Measurements from ENCODE around the gene PRLHR. TPM values are rescaled to one million over a fixed set of nuclear protein-coding genes. Genes with fewer than 3 reads are reported as not detected.

PRLHR gene
- total RNA-seq, 5 donors from 2014 or later (not counting 1 experiment from before 2014, with no cell fraction given), result not detected

GRCh38 chr10:118567701-118568248, 27.7 kb downstream of the PRLHR start:
- Mint-ChIP-seq H3K9me3 (no peaks in the 10 kb centered on the region), H3K27me3 (no peaks in the 10 kb centered on the region), H3K27ac (no peak overlapping the region), H3K4me1 (peaks cover 7 to 11% (median 10%) of the 10 kb centered on the region in 3 donors), H3K4me3 (no peak overlapping the region), H3K36me3 (no peaks in the 10 kb centered on the region)
- POLR2A ChIA-PET, result interaction anchor here in 1 of 2 donors (1.3 kb wide), 1 partner anchor 195 kb away, joined by 4 read pairs; no protein-coding TSS in a partner anchor
- H3K27ac ChIP-seq (ENCODE audit: low read length), result no peak overlapping the region
- no peak overlapping the region for H3K4me3 ChIP-seq (ENCODE audit: control insufficient read depth in 1 of 2, extremely low read depth in 1 of 2, low read length in 1 of 2)
- CTCF ChIA-PET, result interaction anchor here (0.6 to 4.4 kb wide), 14 partner anchors 11 to 282 kb away, joined by 3 to 44 read pairs (median 4); no protein-coding TSS in a partner anchor
- ATAC-seq (replicated peaks in 1 of 4) (no peak), DNase-seq (no peak)
- no peaks in the 10 kb centered on the region for H3K9me3 ChIP-seq
- H3K36me3 ChIP-seq (ENCODE audit: control insufficient read depth in 2 of 2, extremely low read depth in 1 of 2, insufficient read depth in 1 of 2, low read length in 1 of 2), result no peaks in the 10 kb centered on the region
- H3K4me1 ChIP-seq (ENCODE audit: control insufficient read depth in 1 of 2, extremely low read depth in 1 of 2, insufficient read depth in 2 of 2, low read length in 2 of 2), result peaks cover 0 to 14% of the 10 kb centered on the region in 2 experiments
- 88% methylated on average over 4 of the region's 11 CpGs for WGBS (ENCODE audit: insufficient coverage)
- H3K27me3 ChIP-seq (replicated peaks in 1 of 2; ENCODE audit: control insufficient read depth in 2 of 2, extremely low read depth in 1 of 2, insufficient read depth in 2 of 2, low read length in 1 of 2), result peaks cover 0 to 14% of the 10 kb centered on the region in 2 experiments

GRCh38 chr10:118566911-118567310, 28.5 kb downstream of the PRLHR start:
- H3K9me3 ChIP-seq, result no peaks in the 10 kb centered on the region
- Mint-ChIP-seq H3K36me3 (no peaks in the 10 kb centered on the region), H3K4me1 (peaks cover 7 to 11% (median 10%) of the 10 kb centered on the region in 3 donors), H3K27me3 (peaks cover 2 to 3% of the 10 kb centered on the region in 2 donors), H3K27ac (no peak overlapping the region), H3K4me3 (no peak overlapping the region), H3K9me3 (no peaks in the 10 kb centered on the region)
- ATAC-seq (replicated peaks in 1 of 4), result no peak
- peaks cover 0 to 14% of the 10 kb centered on the region in 2 experiments for H3K4me1 ChIP-seq (ENCODE audit: control insufficient read depth in 1 of 2, extremely low read depth in 1 of 2, insufficient read depth in 2 of 2, low read length in 2 of 2)
- ChIA-PET CTCF (interaction anchor here (0.6 to 4.4 kb wide), 5 partner anchors 139 to 155 kb away, joined by 3 to 44 read pairs (median 34); no protein-coding TSS in a partner anchor), POLR2A (no interaction called here)
- no peak overlapping the region for H3K4me3 ChIP-seq (ENCODE audit: control insufficient read depth in 1 of 2, extremely low read depth in 1 of 2, low read length in 1 of 2)
- DNase-seq, result no peak
- H3K36me3 ChIP-seq (ENCODE audit: control insufficient read depth in 2 of 2, extremely low read depth in 1 of 2, insufficient read depth in 1 of 2, low read length in 1 of 2), result no peaks in the 10 kb centered on the region
- 79% methylated on average over 7 of the region's 8 CpGs for WGBS (ENCODE audit: insufficient coverage)
- no peak overlapping the region for H3K27ac ChIP-seq (ENCODE audit: low read length)
- H3K27me3 ChIP-seq (replicated peaks in 1 of 2; ENCODE audit: control insufficient read depth in 2 of 2, extremely low read depth in 1 of 2, insufficient read depth in 2 of 2, low read length in 1 of 2), result peaks cover 0 to 14% of the 10 kb centered on the region in 2 experiments

GRCh38 chr10:118565301-118566075, 30.0 kb downstream of the PRLHR start:
- Mint-ChIP-seq H3K9me3 (peaks cover 0 to 6% (median 0%) of the 10 kb centered on the region in 3 donors), H3K27me3 (peaks cover 7 to 10% of the 10 kb centered on the region in 2 donors), H3K4me3 (no peak overlapping the region), H3K4me1 (peaks cover 7 to 11% (median 10%) of the 10 kb centered on the region in 3 donors), H3K36me3 (no peaks in the 10 kb centered on the region), H3K27ac (no peak overlapping the region)
- no peak overlapping the region for H3K4me3 ChIP-seq (ENCODE audit: control insufficient read depth in 1 of 2, extremely low read depth in 1 of 2, low read length in 1 of 2)
- peaks cover 0 to 14% of the 10 kb centered on the region in 2 experiments for H3K4me1 ChIP-seq (ENCODE audit: control insufficient read depth in 1 of 2, extremely low read depth in 1 of 2, insufficient read depth in 2 of 2, low read length in 2 of 2)
- H3K9me3 ChIP-seq, result no peaks in the 10 kb centered on the region
- ATAC-seq (replicated peaks in 1 of 4) (no peak), DNase-seq (no peak)
- CTCF ChIA-PET, result interaction anchor here in 1 of 2 donors (0.6 kb wide), 1 partner anchor 107 kb away, joined by 3 read pairs; no protein-coding TSS in a partner anchor
- H3K27me3 ChIP-seq (replicated peaks in 1 of 2; ENCODE audit: control insufficient read depth in 2 of 2, extremely low read depth in 1 of 2, insufficient read depth in 2 of 2, low read length in 1 of 2), result peaks cover 0 to 14% of the 10 kb centered on the region in 2 experiments
- H3K27ac ChIP-seq (ENCODE audit: low read length), result no peak overlapping the region
- no peaks in the 10 kb centered on the region for H3K36me3 ChIP-seq (ENCODE audit: control insufficient read depth in 2 of 2, extremely low read depth in 1 of 2, insufficient read depth in 1 of 2, low read length in 1 of 2)
- POLR2A ChIA-PET, result no interaction called here
- WGBS (ENCODE audit: insufficient coverage), result 81% methylated on average over 5 of the region's 12 CpGs

- H3K4me1 ChIP-seq (ENCODE audit: control insufficient read depth in 1 of 2, extremely low read depth in 1 of 2, insufficient read depth in 2 of 2, low read length in 2 of 2), result peaks cover 0 to 14% of the 10 kb centered on the region in 2 experiments
- H3K4me3 ChIP-seq (ENCODE audit: control insufficient read depth in 1 of 2, extremely low read depth in 1 of 2, low read length in 1 of 2), result no peak overlapping the region
- Mint-ChIP-seq H3K36me3 (no peaks in the 10 kb centered on the region), H3K27ac (no peak overlapping the region), H3K27me3 (peaks cover 7 to 10% of the 10 kb centered on the region in 2 donors), H3K9me3 (peaks cover 0 to 6% (median under 1%) of the 10 kb centered on the region in 3 donors), H3K4me3 (no peak overlapping the region), H3K4me1 (peaks cover 7 to 11% (median 10%) of the 10 kb centered on the region in 3 donors)
- H3K27me3 ChIP-seq (replicated peaks in 1 of 2; ENCODE audit: control insufficient read depth in 2 of 2, extremely low read depth in 1 of 2, insufficient read depth in 2 of 2, low read length in 1 of 2), result peaks cover 0 to 14% of the 10 kb centered on the region in 2 experiments
- H3K27ac ChIP-seq (ENCODE audit: low read length), result no peak overlapping the region
- ATAC-seq (replicated peaks in 1 of 4) (no peak), DNase-seq (no peak)
- POLR2A ChIA-PET, result no interaction called here
- WGBS (ENCODE audit: insufficient coverage), result 91% methylated on average over 4 of the region's 6 CpGs
- H3K36me3 ChIP-seq (ENCODE audit: control insufficient read depth in 2 of 2, extremely low read depth in 1 of 2, insufficient read depth in 1 of 2, low read length in 1 of 2), result no peaks in the 10 kb centered on the region
- H3K9me3 ChIP-seq, result no peaks in the 10 kb centered on the region
- CTCF ChIA-PET, result interaction anchor here in 1 of 2 donors (0.5 kb wide), 1 partner anchor 1150 kb away, joined by 4 read pairs; no protein-coding TSS in a partner anchor
These were observed 30.8 kb downstream of the PRLHR start for GRCh38 chr10:118564652-118565051.

GRCh38 chr10:118564114-118564513, 31.3 kb downstream of the PRLHR start:
- POLR2A ChIA-PET, result no interaction called here
- Histone ChIP-seq H3K4me3 (ENCODE audit: control insufficient read depth in 1 of 2, extremely low read depth in 1 of 2, low read length in 1 of 2) (no peak overlapping the region), H3K9me3 (no peaks in the 10 kb centered on the region), H3K27me3 (replicated peaks in 1 of 2; ENCODE audit: control insufficient read depth in 2 of 2, extremely low read depth in 1 of 2, insufficient read depth in 2 of 2, low read length in 1 of 2) (peaks cover 0 to 14% of the 10 kb centered on the region in 2 experiments), H3K4me1 (ENCODE audit: control insufficient read depth in 1 of 2, extremely low read depth in 1 of 2, insufficient read depth in 2 of 2, low read length in 2 of 2) (peaks cover 0 to 12% of the 10 kb centered on the region in 2 experiments), H3K36me3 (ENCODE audit: control insufficient read depth in 2 of 2, extremely low read depth in 1 of 2, insufficient read depth in 1 of 2, low read length in 1 of 2) (no peaks in the 10 kb centered on the region), H3K27ac (ENCODE audit: low read length) (no peak overlapping the region)
- peaks cover 7 to 9% (median 9%) of the 10 kb centered on the region in 3 donors for H3K4me1 Mint-ChIP-seq
- CTCF ChIA-PET, result interaction anchor here in 1 of 2 donors (0.6 kb wide), 1 partner anchor 158 kb away, joined by 4 read pairs; no protein-coding TSS in a partner anchor
- H3K27ac Mint-ChIP-seq, result no peak overlapping the region
- DNase-seq, result no peak
- ATAC-seq (replicated peaks in 1 of 4), result no peak
- H3K36me3 Mint-ChIP-seq, result no peaks in the 10 kb centered on the region
- H3K4me3 Mint-ChIP-seq, result no peak overlapping the region
- peaks cover 7 to 12% of the 10 kb centered on the region in 2 donors for H3K27me3 Mint-ChIP-seq
- peaks cover 0 to 9% (median 3%) of the 10 kb centered on the region in 3 donors for H3K9me3 Mint-ChIP-seq
- WGBS (ENCODE audit: insufficient coverage), result no CpG with 5 or more reads among the region's 3 CpGs

- H3K36me3 ChIP-seq (ENCODE audit: control insufficient read depth in 2 of 2, extremely low read depth in 1 of 2, insufficient read depth in 1 of 2, low read length in 1 of 2), result no peaks in the 10 kb centered on the region
- ChIA-PET POLR2A (no interaction called here), CTCF (interaction anchor here (0.6 to 1.0 kb wide), 3 partner anchors 15 to 159 kb away, joined by 3 to 5 read pairs (median 4); no protein-coding TSS in a partner anchor)
- Mint-ChIP-seq H3K36me3 (no peaks in the 10 kb centered on the region), H3K9me3 (peaks cover 0 to 9% (median 3%) of the 10 kb centered on the region in 3 donors), H3K4me3 (no peak overlapping the region), H3K4me1 (peaks cover 1 to 3% (median 2%) of the 10 kb centered on the region in 3 donors), H3K27me3 (peaks cover 10 to 12% of the 10 kb centered on the region in 2 donors), H3K27ac (no peak overlapping the region)
- 60% methylated on average over 1 of the region's 3 CpGs for WGBS (ENCODE audit: insufficient coverage)
- no peak overlapping the region for H3K4me3 ChIP-seq (ENCODE audit: control insufficient read depth in 1 of 2, extremely low read depth in 1 of 2, low read length in 1 of 2)
- DNase-seq (no peak), ATAC-seq (replicated peaks in 1 of 4) (no peak)
- peaks cover 0 to 7% of the 10 kb centered on the region in 2 experiments for H3K4me1 ChIP-seq (ENCODE audit: control insufficient read depth in 1 of 2, extremely low read depth in 1 of 2, insufficient read depth in 2 of 2, low read length in 2 of 2)
- H3K27ac ChIP-seq (ENCODE audit: low read length), result no peak overlapping the region
- no peaks in the 10 kb centered on the region for H3K9me3 ChIP-seq
- H3K27me3 ChIP-seq (replicated peaks in 1 of 2; ENCODE audit: control insufficient read depth in 2 of 2, extremely low read depth in 1 of 2, insufficient read depth in 2 of 2, low read length in 1 of 2), result peaks cover 0 to 14% of the 10 kb centered on the region in 2 experiments
These were observed 32.0 kb downstream of the PRLHR start for GRCh38 chr10:118563373-118563890.
